Left renal cortex interstitium (tissue), 4 donors: Measurements from ENCODE around the gene MRPL11. TPM values are rescaled to one million over a fixed set of nuclear protein-coding genes. Genes with fewer than 3 reads are reported as not detected.
A peak's percentile ranks its signal among the peaks of the same experiment; 100 is the strongest.

ENCODE experiments used
- DNase-seq, 4 donors: peaks; one replicate each; pipeline ENCODE4 v3.0.0-alpha.2; 2013; ENCODE audit warnings: low read depth in 4 of 4, low spot score in 2 of 4, missing footprints in 1 of 4
- polyA plus RNA-seq, 4 donors: library from polyadenylated mRNA; unstranded; fragments of 120-200 nt; gene quantifications; one replicate each; pipeline ENCODE4 v1.2.1, GENCODE V29; 2013; ENCODE audit not compliant: insufficient read length in 4 of 4

MRPL11 gene
- polyA plus RNA-seq, 4 donors, result 67.7 to 87.7 (median 78.9) TPM

GRCh38 chr11:66408488-66409214, 30.0 kb downstream of the MRPL11 start:
- peak; percentile 60 to 81 (median 68) for DNase-seq

- no peak for DNase-seq
Measured at GRCh38 chr11:66407651-66408050, 31.0 kb downstream of the MRPL11 start.

- no peak for DNase-seq
Measured at GRCh38 chr11:66393954-66394353, 44.7 kb downstream of the MRPL11 start.

GRCh38 chr11:66391322-66391721, 47.3 kb downstream of the MRPL11 start:
- DNase-seq, result no peak

- DNase-seq, result peak in 1 of 4 donors; percentile 59
Measured at GRCh38 chr11:66388780-66389386, 49.8 kb downstream of the MRPL11 start.

GRCh38 chr11:66386171-66387069, 52.2 kb downstream of the MRPL11 start:
- peak in 2 of 4 donors; percentile 70 to 86 for DNase-seq

Other genes starting within 250 kb of the MRPL11 start
- 10 to 100 TPM; 14.7 to 31.0 (median 25.7) TPM for gene KLC2, start 181.1 kb downstream of the MRPL11 start, polyA plus RNA-seq
- gene RAB1B, start 170.2 kb downstream of the MRPL11 start, polyA plus RNA-seq, result 100 to 1,000 TPM; 122 to 168 (median 138) TPM
- gene CNIH2, start 160.7 kb downstream of the MRPL11 start, polyA plus RNA-seq, result 1 to 10 TPM; 3.3 to 4.9 (median 4.2) TPM
- gene YIF1A, start 149.7 kb downstream of the MRPL11 start, polyA plus RNA-seq, result 10 to 100 TPM; 51.4 to 68.7 (median 57.8) TPM
- gene TMEM151A, start 147.0 kb downstream of the MRPL11 start, polyA plus RNA-seq, result under 1 TPM in 2 of 4 donors, not detected in 2; 0.12 to 0.24 TPM
- 100 to 1,000 TPM in 1 of 4 donors, 10 to 100 TPM in 3; 56.9 to 102 (median 72.8) TPM for gene CD248, start 121.8 kb downstream of the MRPL11 start, polyA plus RNA-seq
- 1 to 10 TPM; 1.8 to 3.7 (median 2.9) TPM for gene RIN1, start 102.4 kb downstream of the MRPL11 start, polyA plus RNA-seq
- 10 to 100 TPM; 30.8 to 38.6 (median 34.8) TPM for gene BRMS1, start 93.7 kb downstream of the MRPL11 start, polyA plus RNA-seq
- gene B4GAT1, start 91.2 kb downstream of the MRPL11 start, polyA plus RNA-seq, result 10 to 100 TPM; 50.3 to 64.6 (median 51.9) TPM
- gene SLC29A2, start 67.1 kb downstream of the MRPL11 start, polyA plus RNA-seq, result 10 to 100 TPM; 14.6 to 33.0 (median 22.3) TPM
- gene NPAS4, start 17.8 kb downstream of the MRPL11 start, polyA plus RNA-seq, result under 1 TPM; 0.06 to 0.54 (median 0.22) TPM
- gene PELI3, start 28.1 kb upstream of the MRPL11 start, polyA plus RNA-seq, result 1 to 10 TPM; 4.5 to 7.8 (median 6.4) TPM
- gene DPP3, start 41.6 kb upstream of the MRPL11 start, polyA plus RNA-seq, result 10 to 100 TPM; 19.6 to 31.2 (median 25.5) TPM
- 100 to 1,000 TPM in 1 of 4 donors, 10 to 100 TPM in 3; 61.4 to 102 (median 79.8) TPM for gene BBS1, start 71.8 kb upstream of the MRPL11 start, polyA plus RNA-seq
- gene ZDHHC24, start 107.2 kb upstream of the MRPL11 start, polyA plus RNA-seq, result 10 to 100 TPM in 2 of 4 donors, 1 to 10 TPM in 2; 5.9 to 13.3 (median 9.9) TPM
- under 1 TPM; 0.31 to 0.69 (median 0.63) TPM for gene ACTN3, start 108.1 kb upstream of the MRPL11 start, polyA plus RNA-seq
- 100 to 1,000 TPM in 2 of 4 donors, 10 to 100 TPM in 2; 88.3 to 102 (median 101) TPM for gene CTSF, start 129.8 kb upstream of the MRPL11 start, polyA plus RNA-seq
- gene CCDC87, start 154.2 kb upstream of the MRPL11 start, polyA plus RNA-seq, result under 1 TPM; 0.24 to 0.37 (median 0.34) TPM
- gene CCS, start 154.3 kb upstream of the MRPL11 start, polyA plus RNA-seq, result 10 to 100 TPM; 39.1 to 78.2 (median 64.9) TPM
- 100 to 1,000 TPM in 1 of 4 donors, 10 to 100 TPM in 3; 55.6 to 105 (median 80.4) TPM for gene RBM14, start 177.8 kb upstream of the MRPL11 start, polyA plus RNA-seq
- gene RBM4, start 199.9 kb upstream of the MRPL11 start, polyA plus RNA-seq, result 100 to 1,000 TPM; 242 to 267 (median 260) TPM
- 10 to 100 TPM; 59.9 to 84.2 (median 71.3) TPM for gene RBM4B, start 239.0 kb upstream of the MRPL11 start, polyA plus RNA-seq